ENCODE measurements around the gene ZNF32. TPM values are rescaled to one million over a fixed set of nuclear protein-coding genes. Genes with fewer than 3 reads are reported as not detected.
A peak's percentile ranks its signal among the peaks of the same experiment; 100 is the strongest.

ZNF32 gene
- 10 to 100 TPM; 27.5 to 30.2 TPM for total RNA-seq
- long read RNA-seq, donor 1, partial matches to known transcripts, result 1 of 8 reads
- long read RNA-seq, donor 1, other reads (novel, unspliced or antisense), result 3 of 8 reads
- long read RNA-seq, donor 2, transcript ZNF32-201 (3 exons, 1,137 nt), result major isoform, 34 of 58 reads
- long read RNA-seq, donor 2, transcript ZNF32-202 (3 exons, 1,201 nt), result minor isoform, 11 of 58 reads
- long read RNA-seq, donor 2, partial matches to known transcripts, result 1 of 58 reads
- long read RNA-seq, donor 2, other reads (novel, unspliced or antisense), result 12 of 58 reads

- intact Hi-C loops (cut with DNase I), result no loop called here
- peak; percentile 94 for DNase-seq (ENCODE audit: low spot score)
Observed at GRCh38 chr10:43648398-43649184, at the start of gene ZNF32. Gene ZNF32 (minus strand): TSS chr10:43648881. CDS start chr10:43646133, 2,748 bp downstream.

GRCh38 chr10:43698156-43698555, 49.5 kb upstream of the ZNF32 start:
- intact Hi-C loops (cut with DNase I), result loop anchor here (10.0 kb wide), 3 partner anchors 157 to 347 kb away; no protein-coding TSS in a partner anchor
- DNase-seq (ENCODE audit: low spot score), result no peak

GRCh38 chr10:43696909-43697483, 48.3 kb upstream of the ZNF32 start:
- no peak for DNase-seq (ENCODE audit: low spot score)
- intact Hi-C loops (cut with DNase I), result loop anchor here (10.0 kb wide), 3 partner anchors 158 to 348 kb away; no protein-coding TSS in a partner anchor

GRCh38 chr10:43695730-43696129, 47.0 kb upstream of the ZNF32 start:
- intact Hi-C loops (cut with DNase I), result loop anchor here (10.0 kb wide), 3 partner anchors 159 to 349 kb away; no protein-coding TSS in a partner anchor

GRCh38 chr10:43695321-43695720, 46.6 kb upstream of the ZNF32 start:
- intact Hi-C loops (cut with DNase I), result loop anchor here (10.0 kb wide), 3 partner anchors 159 to 349 kb away; no protein-coding TSS in a partner anchor
- DNase-seq (ENCODE audit: low spot score), result no peak

More at GRCh38 chr10:43695730-43696129, 47.0 kb upstream of the ZNF32 start:
- DNase-seq (ENCODE audit: low spot score), result no peak

- no peak for DNase-seq (ENCODE audit: low spot score)
- intact Hi-C loops (cut with DNase I), result loop anchor here (5.0 to 10.0 kb wide), 4 partner anchors 160 to 618 kb away; no protein-coding TSS in a partner anchor
Observed at GRCh38 chr10:43694526-43694925, 45.8 kb upstream of the ZNF32 start.

- DNase-seq (ENCODE audit: low spot score), result no peak
- intact Hi-C loops (cut with DNase I), result loop anchor here (5.0 to 10.0 kb wide), 4 partner anchors 161 to 619 kb away; no protein-coding TSS in a partner anchor
Observed at GRCh38 chr10:43693602-43694001, 44.9 kb upstream of the ZNF32 start.

- intact Hi-C loops (cut with DNase I), result loop anchor here (5.0 to 10.0 kb wide), 4 partner anchors 163 to 620 kb away; no protein-coding TSS in a partner anchor
- no peak for DNase-seq (ENCODE audit: low spot score)
Observed at GRCh38 chr10:43692051-43692825, 43.6 kb upstream of the ZNF32 start.

- intact Hi-C loops (cut with DNase I), result loop anchor here (5.0 to 10.0 kb wide), 4 partner anchors 163 to 621 kb away; no protein-coding TSS in a partner anchor
- DNase-seq (ENCODE audit: low spot score), result no peak
Observed at GRCh38 chr10:43691485-43691884, 42.8 kb upstream of the ZNF32 start.

- intact Hi-C loops (cut with DNase I), result loop anchor here (5.0 to 10.0 kb wide), 5 partner anchors 165 to 697 kb away; partner anchors contain the start of gene CXCL12 (in 1 of the 2)
Observed at GRCh38 chr10:43689955-43690771, 41.5 kb upstream of the ZNF32 start.

GRCh38 chr10:43689618-43689954, 40.9 kb upstream of the ZNF32 start:
- intact Hi-C loops (cut with DNase I), result loop anchor here in 1 of 2 donors (5.0 kb wide), 1 partner anchor 698 kb away; the partner anchor contains the start of gene CXCL12
- DNase-seq (ENCODE audit: low spot score), result peak; percentile 91

More at GRCh38 chr10:43689955-43690771, 41.5 kb upstream of the ZNF32 start:
- DNase-seq (ENCODE audit: low spot score), result peak; percentile 96

GRCh38 chr10:43689007-43689491, 40.4 kb upstream of the ZNF32 start:
- DNase-seq (ENCODE audit: low spot score), result no peak
- intact Hi-C loops (cut with DNase I), result loop anchor here in 1 of 2 donors (5.0 kb wide), 1 partner anchor 698 kb away; the partner anchor contains the start of gene CXCL12

- intact Hi-C loops (cut with DNase I), result loop anchor here in 1 of 2 donors (5.0 kb wide), 1 partner anchor 699 kb away; the partner anchor contains the start of gene CXCL12
- DNase-seq (ENCODE audit: low spot score), result no peak
Observed at GRCh38 chr10:43688348-43688892, 39.7 kb upstream of the ZNF32 start.

- DNase-seq (ENCODE audit: low spot score), result no peak
- intact Hi-C loops (cut with DNase I), result loop anchor here in 1 of 2 donors (5.0 kb wide), 1 partner anchor 700 kb away; the partner anchor contains the start of gene CXCL12
Observed at GRCh38 chr10:43687373-43687772, 38.7 kb upstream of the ZNF32 start.

- DNase-seq (ENCODE audit: low spot score), result no peak
- intact Hi-C loops (cut with DNase I), result loop anchor here in 1 of 2 donors (5.0 kb wide), 1 partner anchor 701 kb away; the partner anchor contains the start of gene CXCL12
Observed at GRCh38 chr10:43686414-43686813, 37.7 kb upstream of the ZNF32 start.

- intact Hi-C loops (cut with DNase I), result loop anchor here in 1 of 2 donors (5.0 kb wide), 1 partner anchor 702 kb away; the partner anchor contains the start of gene CXCL12
- DNase-seq (ENCODE audit: low spot score), result no peak
Observed at GRCh38 chr10:43685744-43686143, 37.1 kb upstream of the ZNF32 start.

GRCh38 chr10:43684292-43684559, 35.5 kb upstream of the ZNF32 start:
- intact Hi-C loops (cut with DNase I), result no loop called here
- no peak for DNase-seq (ENCODE audit: low spot score)
